Activated CD4-positive, alpha-beta T cell treated with anti-CD3 and anti-CD28 coated beads for 48 hours (primary cell): ENCODE measurements around the gene COIL.

Experiments
- DNase-seq: peaks from one replicate; pipeline ENCODE4 v3.0.0-alpha.2; 2020

The COIL gene

DNA sequence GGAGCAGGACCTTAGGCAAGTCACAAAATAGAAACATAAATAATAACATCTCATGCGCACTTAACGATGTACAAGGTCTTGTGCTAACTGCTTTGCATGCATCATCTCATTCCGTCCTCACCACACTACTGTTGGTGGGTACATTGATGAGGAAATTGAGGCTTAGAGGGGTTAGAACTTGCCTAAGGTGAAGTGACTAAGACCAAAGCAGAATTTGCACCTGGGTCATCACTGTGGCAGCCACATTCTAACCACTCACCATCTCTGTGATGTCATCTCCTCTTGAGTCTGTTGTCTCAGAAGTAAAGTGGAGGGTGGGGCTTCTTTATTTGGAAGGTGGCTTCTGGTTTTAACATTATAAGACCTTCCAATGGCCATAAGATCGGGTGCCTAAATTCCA, 26.6 kb downstream of the COIL start:
- peak; percentile 16 for DNase-seq

DNA sequence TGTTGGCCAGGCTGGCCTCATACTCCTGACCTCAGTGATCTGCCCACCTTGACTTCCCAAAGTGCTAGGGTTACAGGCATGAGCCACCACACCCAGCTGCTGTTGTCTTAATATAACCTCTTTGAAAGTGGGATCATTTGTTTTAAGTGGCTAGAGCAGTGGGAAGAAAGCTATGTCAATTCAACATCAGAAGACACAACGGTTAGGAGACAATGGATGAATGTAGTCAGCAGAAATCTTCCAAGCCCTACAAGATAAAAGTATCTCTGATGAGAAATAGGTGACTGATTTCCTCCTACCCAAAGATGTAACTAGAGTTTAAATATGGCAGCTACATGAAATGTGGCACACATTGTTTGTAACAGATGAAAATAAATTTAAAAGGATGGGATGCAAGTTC, 27.0 kb downstream of the COIL start:
- DNase-seq = no peak

DNA sequence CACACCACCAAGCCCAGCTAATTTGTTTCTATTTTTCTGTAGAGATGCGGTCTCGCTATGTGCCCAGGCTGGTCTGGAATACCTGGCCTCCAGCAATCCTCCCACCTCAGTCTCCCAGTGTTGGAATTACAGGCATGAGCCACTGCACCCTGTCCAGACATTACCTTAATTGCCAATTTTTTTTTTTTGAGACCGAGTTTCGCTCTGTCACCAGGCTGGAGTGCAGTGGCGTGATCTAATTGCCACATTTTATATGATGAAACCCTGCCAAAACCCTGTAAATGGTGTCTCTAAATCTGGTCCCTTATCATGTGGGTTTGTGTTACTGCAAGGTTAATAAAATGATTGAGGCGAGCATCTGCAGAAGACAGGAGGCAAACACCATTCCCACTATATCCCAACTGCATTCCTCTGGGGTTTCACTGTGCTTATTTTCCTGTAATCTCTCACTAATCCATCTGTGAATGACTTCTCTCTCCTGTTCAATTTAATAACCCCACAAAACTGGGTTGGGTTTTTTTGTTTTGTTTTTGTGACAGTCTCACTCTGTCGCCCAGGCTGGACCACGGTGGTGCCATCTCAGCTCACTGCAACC, 27.6 kb downstream of the COIL start:
- no peak for DNase-seq

DNA sequence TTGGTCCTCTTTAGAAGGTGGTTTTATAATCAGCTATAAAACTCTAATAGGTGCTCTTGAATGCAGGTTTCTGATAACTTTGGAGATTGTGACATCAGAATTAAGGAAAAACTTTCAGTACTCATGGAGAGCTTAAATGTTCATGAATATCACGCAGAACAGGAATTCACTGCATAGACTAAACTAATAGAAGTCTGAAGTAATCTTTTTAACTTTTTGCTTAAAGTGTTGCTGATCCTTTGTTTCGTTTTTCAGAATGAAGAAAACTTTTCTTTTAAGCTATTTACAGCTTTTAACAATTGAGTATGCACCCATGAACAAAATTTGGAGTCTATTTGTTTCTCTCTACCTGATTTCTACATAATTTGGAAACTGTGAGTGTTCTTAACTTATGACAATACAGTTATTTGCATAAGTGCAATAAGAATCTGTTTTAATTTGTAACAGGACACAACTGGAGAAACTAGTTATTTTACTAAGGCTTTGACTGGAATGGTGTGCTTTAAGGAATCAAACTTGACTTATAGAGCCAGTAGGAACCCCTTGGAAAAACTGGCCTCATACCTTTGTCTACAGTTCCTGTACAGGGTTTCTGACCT, 30.0 kb downstream of the COIL start:
- DNase-seq = no peak

DNA sequence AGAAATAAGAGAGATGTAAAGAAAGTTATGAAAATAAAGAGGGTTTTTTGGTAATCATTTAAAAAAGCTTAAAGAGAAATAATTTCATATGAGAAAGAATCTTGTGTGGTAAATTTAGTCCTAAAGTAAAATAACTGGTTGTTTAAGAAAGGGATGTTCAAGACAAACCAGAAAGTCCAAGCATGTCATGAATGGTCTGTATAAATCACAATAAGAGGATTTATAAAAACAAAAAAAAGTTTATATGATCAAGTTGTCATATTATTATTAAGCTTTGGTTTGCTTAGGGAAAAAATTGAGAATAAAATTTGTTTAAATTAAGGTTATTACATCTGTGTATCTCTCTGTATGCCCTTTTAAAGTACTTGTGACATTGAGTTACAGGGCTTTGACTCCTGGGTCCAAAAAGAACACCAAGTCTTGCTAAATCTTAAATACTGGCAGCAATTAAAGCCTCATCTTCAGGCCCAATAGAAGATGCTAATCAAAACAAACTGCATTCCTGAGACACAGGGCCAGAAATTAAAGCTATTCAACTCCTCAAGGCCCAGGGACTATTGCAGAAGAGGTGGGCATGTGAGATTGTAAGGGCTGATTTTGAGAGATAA, 31.4 kb downstream of the COIL start:
- DNase-seq = no peak

DNA sequence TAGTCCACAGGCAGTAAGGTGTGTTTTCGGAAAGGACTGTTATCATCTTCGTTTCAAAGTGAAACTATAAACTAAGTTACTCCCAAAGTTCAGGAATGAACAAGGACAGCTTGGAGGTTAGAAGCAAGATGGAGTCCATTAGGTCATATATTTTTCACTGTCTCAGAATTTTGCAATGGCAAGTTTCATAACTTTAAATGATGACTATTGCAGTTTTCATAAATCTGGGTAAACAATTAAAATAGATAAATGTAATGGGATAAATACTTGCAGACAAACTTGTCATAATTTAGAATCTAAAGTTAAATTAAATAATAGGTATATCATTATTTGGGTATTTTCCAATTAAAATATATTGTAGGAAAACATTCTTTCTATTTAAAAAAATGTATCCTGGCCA, 32.3 kb downstream of the COIL start:
- DNase-seq = no peak

DNA sequence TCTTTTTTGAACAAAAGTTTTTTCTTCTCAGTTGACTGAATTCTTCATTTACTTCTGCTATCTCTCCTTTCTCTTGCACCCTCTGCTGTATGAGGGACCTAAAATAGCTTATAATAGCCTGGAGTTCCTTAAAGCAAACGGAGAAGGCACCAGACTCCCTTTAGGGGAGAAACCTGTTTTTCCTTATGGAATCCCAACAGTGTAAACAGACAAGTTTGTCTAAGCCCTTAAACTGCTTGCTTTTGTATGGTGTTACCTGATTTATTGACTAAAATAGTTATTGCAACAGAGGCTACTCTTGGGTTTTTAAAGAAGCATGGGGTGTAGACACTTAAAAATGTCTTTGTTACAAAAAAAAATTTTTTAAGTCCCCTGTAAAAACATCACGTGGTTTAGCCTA, 34.1 kb downstream of the COIL start:
- DNase-seq = no peak

DNA sequence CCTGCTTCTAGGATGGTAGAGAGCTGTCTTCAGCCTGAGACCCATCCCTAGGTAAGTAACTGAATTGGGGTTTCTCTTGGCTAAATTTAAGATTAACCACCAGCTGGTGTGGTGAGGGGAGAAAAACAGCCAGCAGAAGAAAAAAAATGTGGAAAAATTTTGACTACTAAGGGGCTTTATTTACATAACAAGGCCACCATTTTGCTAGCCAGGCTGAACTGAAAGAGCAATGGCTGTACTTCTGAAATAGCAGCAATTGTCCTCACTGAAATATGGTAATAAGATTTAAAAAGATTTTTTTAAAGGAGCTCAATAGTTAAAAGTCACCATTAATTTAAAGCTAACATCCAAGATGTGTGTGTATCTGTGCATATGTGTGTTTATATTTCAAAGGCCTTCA, 34.6 kb downstream of the COIL start:
- DNase-seq = no peak

DNA sequence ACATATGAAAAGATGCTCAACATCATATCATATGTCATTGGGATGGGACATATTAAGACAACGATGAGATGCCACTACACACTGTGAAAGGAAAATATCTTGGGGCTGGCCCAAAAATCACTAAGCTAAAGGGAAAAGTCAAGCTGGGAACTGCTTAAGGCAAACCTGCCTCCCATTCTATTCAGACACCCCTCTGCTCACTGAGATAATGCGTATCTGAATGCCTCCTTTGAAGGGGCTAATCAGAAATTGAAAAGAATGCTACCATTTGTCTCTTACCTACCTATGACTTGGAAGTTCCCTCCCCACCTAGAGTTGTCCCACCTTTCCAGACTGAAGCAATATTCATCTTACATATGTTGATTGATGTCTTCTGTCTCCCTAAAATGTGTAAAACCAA, 35.8 kb downstream of the COIL start:
- no peak for DNase-seq

DNA sequence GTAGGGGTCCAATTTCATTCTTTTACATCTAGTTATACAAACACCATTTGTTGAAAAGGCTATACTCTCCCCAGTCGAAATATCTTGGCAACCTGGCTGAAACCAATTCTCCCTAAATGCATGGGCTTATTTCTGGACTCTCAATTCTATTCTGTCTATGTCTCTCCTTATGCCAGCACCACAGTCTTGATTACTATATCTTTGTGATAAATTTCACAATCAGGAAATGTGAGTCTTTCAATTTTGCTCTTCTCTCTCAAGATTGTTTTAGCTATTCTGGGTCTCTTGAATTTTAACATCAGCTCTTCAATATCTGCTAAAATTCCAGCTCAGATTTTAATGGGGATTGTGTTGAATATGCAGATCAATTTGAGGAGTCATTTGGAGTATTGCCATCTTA, 41.1 kb downstream of the COIL start:
- no peak for DNase-seq

DNA sequence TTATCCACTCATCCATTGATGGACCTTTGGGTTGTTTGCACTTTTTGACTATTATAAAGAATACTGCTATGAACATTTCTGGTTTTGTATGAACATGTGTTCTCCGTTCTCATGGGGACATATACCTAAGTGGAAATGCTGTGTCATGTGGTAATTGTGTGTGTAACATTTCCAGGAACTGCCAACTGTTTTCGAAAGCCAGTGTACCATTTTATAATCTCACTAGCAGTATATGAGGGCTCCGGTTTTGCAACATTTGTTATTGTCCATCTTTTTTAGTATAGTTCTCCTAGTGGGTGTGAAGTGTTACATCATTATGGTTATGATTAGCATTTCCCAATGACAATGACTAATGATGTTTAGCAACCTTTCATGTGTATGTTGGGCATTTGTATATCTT, 41.9 kb downstream of the COIL start:
- DNase-seq = no peak

DNA sequence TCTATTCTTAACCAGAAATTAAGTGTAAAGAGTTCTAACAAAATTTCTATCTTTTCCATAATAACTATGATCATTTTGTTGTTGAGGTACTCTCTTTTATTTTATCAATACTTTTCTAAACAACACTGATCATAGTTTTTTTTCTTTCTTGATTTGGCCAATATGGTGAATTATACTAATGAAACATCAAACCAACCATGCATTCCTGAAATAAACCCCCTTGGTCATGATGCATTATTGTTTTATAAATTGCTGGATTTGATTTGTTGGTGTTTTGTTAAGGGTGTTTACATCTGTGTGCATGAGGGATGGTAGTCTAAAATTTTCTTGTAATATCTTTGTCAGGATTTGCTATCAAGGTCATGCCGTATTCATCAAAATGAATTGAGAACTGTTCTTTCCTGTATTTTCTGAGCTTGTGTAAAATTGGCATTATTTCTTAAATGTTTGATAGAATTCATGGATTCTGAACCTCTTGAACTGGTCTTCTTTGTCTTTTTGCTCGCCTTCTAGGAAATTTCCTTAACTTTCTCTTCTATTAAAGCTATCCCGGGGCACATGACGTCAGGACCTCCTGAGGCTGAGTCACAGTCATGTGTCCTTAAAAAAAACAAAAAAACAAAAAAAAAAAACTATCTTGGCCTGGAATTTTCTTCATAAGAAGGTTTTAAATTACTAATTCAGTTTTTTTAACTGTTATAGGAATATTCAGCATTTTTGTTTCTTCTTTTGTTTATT, 43.1 kb downstream of the COIL start:
- DNase-seq = no peak

DNA sequence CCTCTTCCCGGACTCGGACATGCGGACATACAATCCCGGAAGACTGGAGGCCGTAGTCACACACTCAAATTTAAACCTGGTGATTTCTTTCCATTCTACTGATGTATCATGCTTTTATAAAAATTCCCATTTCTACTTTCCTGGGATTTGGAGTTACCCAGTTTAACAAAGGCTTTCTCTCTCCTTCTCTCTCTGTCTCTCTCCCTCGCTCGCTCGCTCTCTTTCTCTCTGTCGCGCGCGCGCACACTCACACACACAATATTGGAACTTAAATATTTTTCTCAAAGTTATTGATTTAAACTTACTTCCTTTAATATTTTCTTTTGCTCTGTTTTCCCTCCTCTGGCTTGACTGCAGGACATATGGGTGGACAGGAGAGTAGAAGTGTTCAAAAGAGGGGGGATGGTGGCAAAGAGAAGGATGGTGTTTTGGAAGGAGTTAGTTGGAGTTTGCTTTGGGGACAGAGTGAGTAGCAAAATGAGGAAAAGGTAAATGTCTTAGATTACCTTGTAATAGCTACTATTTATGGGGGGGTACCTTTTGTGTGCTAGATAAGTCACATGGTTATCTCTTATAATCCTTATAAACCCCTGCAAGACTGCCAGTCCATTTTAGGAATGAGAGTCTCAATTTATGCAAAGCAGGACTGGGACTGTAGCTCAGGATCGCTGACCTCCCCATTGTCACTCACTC, 46.1 kb downstream of the COIL start:
- DNase-seq = peak; percentile 36

DNA sequence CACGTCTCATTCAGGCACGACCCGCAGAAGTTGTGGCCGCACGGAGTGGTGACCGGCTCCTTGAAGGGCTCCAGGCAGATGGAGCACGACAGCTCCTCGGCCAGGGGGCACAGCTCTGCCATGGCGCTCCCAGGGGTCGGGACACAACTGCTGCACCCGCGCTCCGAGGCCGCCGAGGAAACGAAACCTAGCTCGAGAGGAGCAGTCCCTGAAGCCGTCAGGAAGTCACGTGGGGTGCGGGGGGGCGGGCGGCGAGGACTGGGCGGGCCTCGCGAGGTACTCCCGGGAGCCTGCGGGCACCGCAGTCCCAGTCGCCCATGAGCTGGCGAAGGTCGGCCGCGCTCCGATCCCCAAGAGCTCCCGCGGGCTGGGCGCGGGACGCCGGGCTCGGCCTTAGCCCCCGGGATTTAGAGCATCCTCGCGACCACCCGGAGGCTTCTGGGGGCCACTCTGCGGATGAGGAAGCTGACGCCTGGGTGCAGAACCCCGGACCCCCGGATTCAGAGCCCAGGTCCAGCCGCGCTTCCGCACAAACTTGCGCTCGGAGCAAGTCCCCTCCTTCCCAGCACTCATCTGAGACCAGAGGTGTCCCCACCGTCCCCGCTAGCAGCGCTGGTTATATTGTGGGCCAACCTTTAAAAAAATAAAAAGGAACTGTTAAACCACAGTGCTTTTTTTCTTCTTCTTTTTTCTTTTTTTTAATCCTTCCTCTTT, 46.8 kb downstream of the COIL start, which contains the start of gene TRIM25:
Gene TRIM25, minus strand, starts transcription at position 183 of the 714 bp plus-strand sequence. Its CDS starts 61 bp downstream, at position 122.
- DNase-seq = peak; percentile 92

DNA sequence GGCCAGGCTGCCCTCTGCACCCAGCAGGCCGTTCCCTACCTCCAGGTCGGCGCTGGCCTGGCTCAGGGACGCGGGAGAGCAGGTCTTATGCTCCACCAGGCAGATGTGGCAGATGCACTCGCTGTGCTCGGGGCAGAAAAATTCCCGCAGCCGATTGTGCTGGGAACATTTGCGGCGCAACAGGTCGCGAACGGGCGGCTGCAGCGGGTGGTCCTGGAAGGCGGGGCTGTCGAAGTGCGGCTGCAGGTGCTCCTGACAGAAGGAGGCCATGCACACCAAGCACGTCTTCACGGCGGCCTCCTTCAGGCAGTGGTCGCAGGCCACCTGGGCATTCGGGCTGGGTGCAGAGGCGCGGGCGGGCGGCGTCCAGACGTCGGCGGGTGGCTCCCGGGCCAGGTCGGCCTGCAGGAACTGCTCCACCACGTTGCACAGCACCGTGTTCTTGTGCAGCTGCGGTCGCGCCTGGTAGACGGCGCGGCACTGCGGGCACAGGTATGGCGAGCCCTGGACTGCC, 47.4 kb downstream of the COIL start:
- no peak for DNase-seq

DNA sequence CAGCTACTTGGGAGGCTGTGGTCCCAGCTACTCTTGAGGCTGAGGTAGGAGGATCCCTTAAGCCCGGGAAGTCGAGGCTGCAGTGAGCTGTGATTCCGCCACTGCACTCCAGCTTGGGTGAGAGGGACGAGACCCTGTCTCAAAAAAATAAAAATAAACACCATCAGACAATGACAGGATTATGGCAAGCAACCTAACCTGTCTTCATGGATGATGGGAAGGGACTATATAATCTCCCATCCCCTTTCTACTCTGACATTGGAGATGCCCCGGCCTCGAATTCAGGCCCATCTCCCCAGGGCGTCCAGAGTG, 47.9 kb downstream of the COIL start:
- DNase-seq = no peak

DNA sequence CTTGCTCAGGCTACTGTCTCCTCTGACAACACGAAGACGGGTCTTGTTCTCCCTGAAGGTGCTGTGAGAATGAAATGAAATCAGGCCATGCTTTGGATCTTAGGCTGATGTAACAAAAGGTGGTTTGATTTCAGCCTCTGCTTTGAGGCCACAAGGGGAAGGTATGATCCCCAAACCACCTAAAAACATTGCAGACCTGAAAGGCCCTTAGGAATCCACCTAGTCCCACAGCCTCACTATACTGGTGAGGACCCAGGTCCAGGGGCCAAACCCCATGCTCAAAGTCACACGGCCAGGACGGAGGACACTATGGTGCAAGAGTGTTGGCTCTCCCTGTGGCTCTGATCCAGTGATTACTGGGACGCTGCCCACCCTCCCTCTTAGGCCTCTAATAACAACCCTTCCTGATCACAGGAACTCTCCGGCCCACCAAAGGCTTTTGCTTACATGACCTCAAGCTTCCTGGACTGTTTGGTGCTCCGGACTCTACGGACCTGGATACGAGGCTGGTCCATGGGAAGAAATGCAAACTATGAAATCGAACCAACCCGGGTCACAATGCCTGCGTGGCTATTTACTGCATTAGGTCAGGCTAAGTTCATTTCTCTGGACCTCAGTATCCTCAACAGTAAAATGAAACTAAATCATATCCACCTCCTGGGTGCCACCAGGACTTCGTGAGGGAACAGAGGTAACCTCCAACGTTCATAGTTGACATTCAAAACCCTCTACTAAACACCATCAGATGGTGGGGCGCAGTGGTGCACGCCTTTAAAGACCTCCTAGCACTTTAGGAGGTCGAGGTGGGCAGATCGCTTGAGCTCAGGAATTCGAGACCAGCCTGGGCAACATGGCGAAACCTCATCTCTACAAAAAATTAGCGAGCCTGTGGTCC, 48.5 kb downstream of the COIL start:
- DNase-seq = no peak

DNA sequence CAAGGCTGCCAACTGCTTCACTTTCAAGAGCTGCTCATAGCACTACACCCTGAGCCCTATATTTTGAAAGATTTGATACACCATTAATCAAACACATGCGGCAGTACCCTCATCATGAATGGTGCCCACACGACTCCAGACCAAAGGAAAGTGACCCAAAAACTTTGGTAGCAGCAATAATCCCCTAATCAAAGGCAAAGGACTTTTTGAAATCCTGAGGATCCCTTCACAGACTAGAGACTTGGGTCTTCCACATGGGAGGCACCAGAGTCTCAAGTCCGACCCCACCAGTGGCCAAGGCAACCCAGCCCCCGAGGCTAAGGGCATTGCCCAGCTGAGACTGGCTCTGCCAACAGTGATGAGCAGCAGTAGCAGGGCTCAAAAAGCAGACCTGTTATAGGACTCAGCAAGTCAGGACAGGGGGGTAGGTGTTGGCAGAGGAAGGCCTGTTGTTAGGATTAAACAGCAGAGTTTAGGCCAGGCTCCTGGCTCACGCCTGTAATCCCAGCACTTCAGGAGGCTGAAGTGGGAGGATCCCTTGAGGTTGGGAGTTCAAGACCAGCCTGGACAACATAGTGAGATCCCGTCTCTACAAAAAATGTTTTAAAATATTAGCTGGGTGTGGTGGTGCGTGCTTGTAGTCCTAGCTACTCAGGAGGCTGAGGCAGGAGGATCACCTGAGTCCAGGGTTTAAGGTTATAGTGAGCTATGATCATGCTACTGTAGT, 50.2 kb downstream of the COIL start:
- no peak for DNase-seq

DNA sequence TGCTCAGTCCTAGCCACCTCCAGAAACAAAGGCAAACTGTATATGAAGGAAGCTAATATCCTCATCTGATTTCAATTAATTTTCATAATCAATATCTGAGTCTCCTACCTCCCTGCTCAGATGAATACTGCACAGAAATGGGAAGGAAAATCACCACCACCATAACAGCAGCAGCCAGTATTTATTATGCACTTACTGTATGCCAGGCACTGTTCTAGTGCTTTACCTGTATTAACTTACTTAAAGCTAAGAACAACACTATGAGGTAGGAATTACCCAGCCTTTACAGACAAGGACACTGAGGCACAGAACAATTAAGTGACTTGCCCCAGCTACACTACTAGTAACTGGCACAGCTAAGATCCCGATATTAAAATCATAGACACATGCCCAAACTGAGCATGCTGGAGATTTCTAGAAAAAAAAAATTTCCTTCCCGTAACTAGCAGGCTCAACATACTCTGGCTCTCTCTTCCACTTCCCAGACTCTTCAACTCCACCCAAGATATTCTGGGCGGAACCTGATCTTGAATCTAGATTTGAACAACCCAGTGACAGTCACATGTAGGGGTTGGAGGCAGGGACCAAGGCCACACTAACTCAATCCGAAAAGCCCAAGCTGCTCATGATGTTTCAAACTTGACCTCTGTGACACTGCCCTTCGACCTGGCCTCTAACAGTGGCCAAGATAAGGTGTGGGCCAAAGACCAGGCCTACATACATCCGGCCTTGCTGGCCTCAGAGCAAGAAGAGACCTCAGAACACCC, 50.9 kb downstream of the COIL start:
- no peak for DNase-seq

DNA sequence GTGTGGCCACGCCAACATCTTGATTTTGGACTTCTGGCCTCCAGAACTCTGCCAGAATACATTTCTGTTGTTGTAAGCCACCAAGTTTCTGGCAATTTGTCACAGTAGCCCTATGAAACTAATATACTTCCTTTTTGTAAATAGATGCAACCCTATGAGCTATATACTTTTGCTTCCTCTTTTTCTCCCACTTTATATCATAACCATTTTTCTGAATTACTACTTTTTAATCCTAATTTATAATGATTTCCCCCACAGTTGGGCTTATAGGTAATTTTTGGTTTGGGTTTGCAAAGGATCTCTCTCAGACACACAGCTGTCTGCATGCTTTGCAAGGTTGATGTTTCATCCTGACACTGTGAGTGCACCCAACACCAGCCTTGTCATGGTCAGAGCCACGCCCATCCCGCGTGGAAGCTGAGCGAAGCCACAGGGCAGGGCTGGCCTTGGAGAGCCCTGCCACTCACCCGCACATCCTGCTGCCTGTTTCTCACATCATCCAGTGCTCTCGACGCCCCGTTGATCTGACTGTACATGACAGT, 52.8 kb downstream of the COIL start:
- peak; percentile 54 for DNase-seq
